Astrocyte of the cerebellum (primary cell): ENCODE data around the gene TDRD12.
"Not testable (repeated sequence)": the region's sequence is repeated elsewhere in the genome, so short reads cannot be mapped to it uniquely, and the experiment has no call there.

Source experiments
- DNase-seq: peaks from one replicate; pipeline ENCODE4 v3.0.0-alpha.2; 2011; ENCODE audit warnings: low read depth
- H3K4me3 ChIP-seq: 2 replicates; pipeline ENCODE4 v1.5.1; 2011; ENCODE audit warnings: mild to moderate bottlenecking, low read depth, low read length, moderate library complexity
- in situ Hi-C: cut with HindIII; loops from 2 replicates; pipeline ENCODE4 v1.10.0; 2017; ENCODE audit warnings: low sequenced_read_pairs
- TF ChIP-seq, protein P1 (sequence below): IDR thresholded peaks from 2 replicates; pipeline ENCODE4 v1.5.1; 2012; ENCODE audit warnings: low read length, low read depth, moderate library complexity, mild to moderate bottlenecking; ENCODE audit errors: missing control alignments

The TDRD12 gene

DNA sequence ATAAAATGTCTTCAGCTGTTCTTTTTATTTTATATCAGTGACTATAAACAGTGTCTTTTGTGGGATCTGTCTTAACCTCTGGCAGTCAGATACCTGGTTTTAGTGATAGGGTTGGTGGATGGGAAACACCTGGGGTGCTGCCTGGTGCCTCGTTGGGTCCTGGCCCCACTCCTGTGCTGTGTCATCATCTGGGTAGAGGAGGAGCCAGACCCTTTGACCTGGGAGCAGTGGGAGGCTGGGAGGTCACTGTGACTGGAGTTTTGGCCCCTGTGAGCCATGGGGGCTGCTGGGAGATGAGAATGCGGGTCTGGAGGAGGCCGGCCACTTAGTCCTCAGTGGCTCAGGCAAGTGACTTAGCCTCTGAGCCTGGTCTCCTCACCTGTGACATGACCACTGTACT, 29.4 kb downstream of the TDRD12 start:
- in situ Hi-C loops, result no loop called here
- TF ChIP-seq, protein P1, sequence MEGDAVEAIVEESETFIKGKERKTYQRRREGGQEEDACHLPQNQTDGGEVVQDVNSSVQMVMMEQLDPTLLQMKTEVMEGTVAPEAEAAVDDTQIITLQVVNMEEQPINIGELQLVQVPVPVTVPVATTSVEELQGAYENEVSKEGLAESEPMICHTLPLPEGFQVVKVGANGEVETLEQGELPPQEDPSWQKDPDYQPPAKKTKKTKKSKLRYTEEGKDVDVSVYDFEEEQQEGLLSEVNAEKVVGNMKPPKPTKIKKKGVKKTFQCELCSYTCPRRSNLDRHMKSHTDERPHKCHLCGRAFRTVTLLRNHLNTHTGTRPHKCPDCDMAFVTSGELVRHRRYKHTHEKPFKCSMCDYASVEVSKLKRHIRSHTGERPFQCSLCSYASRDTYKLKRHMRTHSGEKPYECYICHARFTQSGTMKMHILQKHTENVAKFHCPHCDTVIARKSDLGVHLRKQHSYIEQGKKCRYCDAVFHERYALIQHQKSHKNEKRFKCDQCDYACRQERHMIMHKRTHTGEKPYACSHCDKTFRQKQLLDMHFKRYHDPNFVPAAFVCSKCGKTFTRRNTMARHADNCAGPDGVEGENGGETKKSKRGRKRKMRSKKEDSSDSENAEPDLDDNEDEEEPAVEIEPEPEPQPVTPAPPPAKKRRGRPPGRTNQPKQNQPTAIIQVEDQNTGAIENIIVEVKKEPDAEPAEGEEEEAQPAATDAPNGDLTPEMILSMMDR, result no peak
- H3K4me3 ChIP-seq, result no peak overlapping the region
- DNase-seq, result no peak

DNA sequence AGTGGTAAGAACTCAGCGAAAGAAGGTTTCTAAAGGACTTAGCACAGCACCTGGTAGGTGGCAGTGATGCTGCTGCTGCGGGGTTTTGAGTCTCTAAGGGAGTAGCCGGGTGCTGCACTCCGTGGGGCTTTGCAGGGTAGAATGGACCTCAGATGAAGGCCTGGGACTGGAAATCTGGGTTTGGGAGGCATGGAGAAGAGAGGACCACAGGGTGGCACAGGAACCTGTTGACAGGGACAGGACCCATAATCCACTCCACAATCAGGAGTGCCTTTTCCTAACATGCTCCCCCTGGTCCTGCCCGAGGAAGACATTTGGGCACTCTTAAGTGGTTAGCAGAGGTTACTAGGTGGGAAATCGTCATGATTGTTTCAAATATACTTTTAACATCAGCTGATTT, 29.8 kb downstream of the TDRD12 start:
- no peak for DNase-seq
- TF ChIP-seq, protein P1, result no peak
- H3K4me3 ChIP-seq, result no peak overlapping the region
- in situ Hi-C loops, result no loop called here

DNA sequence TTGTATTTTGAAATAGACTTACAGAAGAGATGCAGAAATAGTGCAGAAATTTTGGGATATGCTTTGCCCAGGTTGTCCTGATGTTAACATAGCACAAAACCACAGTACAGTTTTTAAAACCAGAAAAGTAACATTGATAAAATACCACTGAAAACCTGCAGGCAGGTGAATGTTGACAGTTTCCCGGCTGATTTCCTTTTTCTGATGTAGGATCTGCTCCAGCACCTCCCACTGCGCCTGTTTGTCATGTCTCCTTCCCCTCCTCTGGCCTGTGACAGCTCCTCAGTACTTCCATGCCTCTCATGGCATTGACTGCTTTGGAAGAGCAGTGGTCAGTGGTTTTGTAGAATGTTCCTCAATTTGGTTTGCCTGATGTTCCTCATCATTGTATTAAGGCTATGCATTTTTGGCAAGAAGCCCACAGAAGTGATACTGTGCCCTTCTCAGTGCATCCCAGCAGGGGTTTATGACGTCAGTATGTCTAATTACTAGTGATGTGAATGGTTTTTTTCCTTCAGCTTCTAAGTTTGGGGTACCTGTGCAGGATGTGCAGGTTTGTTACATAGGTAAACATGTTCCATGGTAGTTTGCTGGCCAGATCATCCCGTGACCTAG, 31.0 kb downstream of the TDRD12 start:
- in situ Hi-C loops, result no loop called here
- DNase-seq, result no peak
- no peak overlapping the region for H3K4me3 ChIP-seq
- TF ChIP-seq, protein P1, result no peak

DNA sequence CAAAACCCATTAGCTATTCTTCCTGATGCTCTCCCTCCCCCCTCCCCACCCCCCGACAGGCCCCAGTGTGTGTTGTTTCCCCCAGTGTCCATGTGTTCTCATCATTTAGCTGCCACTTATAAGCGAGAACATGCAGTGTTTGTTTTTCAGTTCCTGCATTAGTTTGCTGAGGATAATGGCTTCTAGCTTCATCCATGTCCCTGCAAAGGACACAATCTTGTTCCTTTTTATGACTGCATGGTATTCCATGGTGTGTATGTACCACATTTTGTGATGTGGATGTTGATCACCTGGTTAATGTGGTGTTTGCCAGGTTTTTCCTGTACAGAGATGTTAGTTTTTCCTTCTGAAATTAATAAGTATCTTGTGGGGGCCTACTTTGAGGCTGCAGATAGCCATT, 31.5 kb downstream of the TDRD12 start:
- in situ Hi-C loops, result no loop called here
- TF ChIP-seq, protein P1, result no peak
- H3K4me3 ChIP-seq, result no peak overlapping the region
- no peak for DNase-seq

DNA sequence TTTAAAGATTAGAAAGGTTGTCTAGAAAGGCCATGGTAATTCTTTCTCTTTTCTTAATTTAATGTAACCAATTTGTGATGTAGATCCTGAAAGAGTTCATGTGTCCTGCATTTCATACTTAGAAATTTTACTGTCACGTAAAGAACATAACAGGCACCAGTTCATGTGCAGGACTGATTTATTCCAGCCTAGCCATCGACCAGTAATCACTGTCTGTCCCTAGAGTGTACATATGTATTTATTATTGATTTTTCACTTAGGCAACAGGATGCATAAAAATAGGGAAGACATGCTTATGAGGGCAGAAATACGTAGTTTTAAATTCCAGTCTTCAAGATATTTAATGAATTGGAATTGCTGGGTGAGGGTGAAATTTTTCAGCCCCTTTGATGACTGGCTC, 37.6 kb downstream of the TDRD12 start:
- no peak overlapping the region for H3K4me3 ChIP-seq
- in situ Hi-C loops, result no loop called here
- no peak for DNase-seq
- TF ChIP-seq, protein P1, result no peak

DNA sequence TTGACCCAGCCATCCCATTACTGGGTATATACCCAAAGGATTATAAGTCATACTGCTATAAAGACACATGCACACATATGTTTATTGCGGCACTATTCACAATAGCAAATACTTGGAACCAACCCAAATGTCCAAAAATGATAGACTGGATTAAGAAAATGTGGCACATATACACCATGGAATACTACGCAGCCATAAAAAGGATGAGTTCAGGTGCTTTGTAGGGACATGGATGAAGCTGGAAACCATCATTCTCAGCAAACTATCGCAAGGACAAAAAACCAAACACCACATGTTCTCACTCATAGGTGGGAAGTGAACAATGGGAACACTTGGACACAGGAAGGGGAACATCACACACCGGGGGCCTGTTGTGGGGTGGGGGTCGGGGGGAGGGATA, 45.8 kb downstream of the TDRD12 start:
- not testable (repeated sequence) for H3K4me3 ChIP-seq, DNase-seq

DNA sequence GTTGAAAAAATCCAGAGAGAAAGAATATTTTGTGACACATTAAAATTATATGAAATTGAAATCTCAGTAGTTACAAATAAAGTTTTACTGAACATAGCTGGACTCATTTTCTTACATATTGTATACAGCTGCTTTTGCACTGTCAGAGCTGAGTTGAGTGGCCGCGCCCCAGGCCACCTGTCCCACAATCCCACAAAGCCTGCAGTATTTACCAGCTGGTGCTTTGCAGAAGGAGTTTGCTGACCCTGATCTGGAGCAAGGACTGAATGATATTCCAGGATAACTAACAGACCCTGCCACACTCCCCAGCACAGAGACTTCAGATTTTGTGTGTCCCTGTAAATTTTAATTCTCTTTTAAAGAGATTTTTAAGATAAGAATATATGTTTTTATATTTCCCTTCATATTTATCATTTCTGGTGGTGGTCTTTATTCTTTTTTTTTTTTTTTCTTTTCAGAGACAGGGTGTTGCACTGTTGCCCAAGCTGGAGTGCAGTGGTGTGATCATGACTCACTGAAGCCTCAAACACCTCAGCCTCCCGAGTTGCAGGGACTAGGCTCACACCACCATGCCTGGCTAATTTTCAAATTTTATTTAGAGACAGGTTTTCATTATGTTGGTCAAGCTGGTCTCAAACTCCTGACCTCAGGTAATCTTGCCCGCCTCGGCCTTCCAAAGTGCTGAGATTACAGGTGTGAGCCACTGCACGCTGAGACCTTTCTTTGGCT, 48.5 kb downstream of the TDRD12 start:
- no peak overlapping the region for H3K4me3 ChIP-seq
- in situ Hi-C loops, result no loop called here
- no peak for DNase-seq
- TF ChIP-seq, protein P1, result no peak

More for the DNA sequence above, 45.8 kb downstream of the TDRD12 start:
- in situ Hi-C loops, result not testable (repeated sequence)
